Common myeloid progenitor, CD34-positive (primary cell): ENCODE measurements around the gene LIME1.
A peak's percentile ranks its signal among the peaks of the same experiment; 100 is the strongest.

Experiments
- CTCF ChIA-PET: fragments of 350-600 bp; sonication (Branson Sonifier 250); formaldehyde crosslinking; loops from one replicate; lab custom pipeline; 2021; ENCODE audit warnings: antibody characterized with exemption; lab: Charles Lee
- POLR2A ChIA-PET: fragments of 350-600 bp; sonication (Branson Sonifier 250); formaldehyde crosslinking; loops from one replicate; lab custom pipeline; 2021; ENCODE audit warnings: antibody characterized with exemption; lab: Charles Lee
- DNase-seq, 3 donors: peaks; one replicate each; pipeline versions ENCODE4 v3.0.0 to v3.0.0-alpha.2; 2013
- H3K27ac ChIP-seq, 2 experiments: 1 replicate in 1 of 2; 2 replicates in 1 of 2; pipeline ENCODE4 v1.7.0; 2013; ENCODE audit warnings: inconsistent platforms in 2 of 2, low read length in 2 of 2, mild to moderate bottlenecking in 2 of 2, low read depth in 1 of 2, moderate library complexity in 1 of 2; ENCODE audit not compliant: severe bottlenecking in 2 of 2, insufficient read depth in 1 of 2, poor library complexity in 1 of 2
- H3K27me3 ChIP-seq, 5 experiments: replicated peaks in 2 of 5; 1 replicate in 3 of 5; 2 replicates in 2 of 5; pipeline versions ENCODE4 v1.6.1 to v1.7.0; 2013; ENCODE audit warnings: low read length in 4 of 5, mild to moderate bottlenecking in 2 of 5, moderate library complexity in 2 of 5, inconsistent platforms in 1 of 5; ENCODE audit not compliant: insufficient read depth in 5 of 5, control insufficient read depth in 4 of 5
- H3K36me3 ChIP-seq, 4 experiments: 1 replicate in 2 of 4; 2 replicates in 2 of 4; pipeline versions ENCODE4 v1.6.1 to v1.7.0; 2013; ENCODE audit warnings: low read length in 3 of 4, control low read depth in 1 of 4, mild to moderate bottlenecking in 1 of 4; ENCODE audit not compliant: control insufficient read depth in 4 of 4, insufficient read depth in 4 of 4
- H3K4me1 ChIP-seq, 4 experiments: 1 replicate in 3 of 4; 2 replicates in 1 of 4; pipeline versions ENCODE4 v1.6.1 to v1.7.1; 2013; ENCODE audit warnings: low read length in 3 of 4, mild to moderate bottlenecking in 3 of 4, control low read depth in 1 of 4, inconsistent platforms in 1 of 4, moderate library complexity in 1 of 4; ENCODE audit not compliant: control insufficient read depth in 4 of 4, insufficient read depth in 4 of 4; ENCODE audit errors: control extremely low read depth in 1 of 4
- H3K4me3 ChIP-seq, 7 experiments: 1 replicate in 4 of 7; 2 replicates in 3 of 7; pipeline versions ENCODE4 v1.5.1 to v1.7.0; 2013; ENCODE audit warnings: mild to moderate bottlenecking in 7 of 7, low read length in 6 of 7, moderate library complexity in 6 of 7, inconsistent platforms in 2 of 7, low read depth in 2 of 7, control low read depth in 1 of 7; ENCODE audit not compliant: insufficient read depth in 4 of 7, control insufficient read depth in 1 of 7; ENCODE audit errors: extremely low read depth in 1 of 7
- H3K9me3 ChIP-seq, 5 experiments: 1 replicate in 4 of 5; 2 replicates in 1 of 5; pipeline versions ENCODE4 v1.6.1 to v1.7.1; 2013; ENCODE audit warnings: low read length in 4 of 5, mild to moderate bottlenecking in 2 of 5, inconsistent platforms in 1 of 5, low read depth in 1 of 5, moderate library complexity in 1 of 5; ENCODE audit not compliant: control insufficient read depth in 4 of 5, insufficient read depth in 2 of 5; ENCODE audit errors: control extremely low read depth in 1 of 5
- WGBS: methylation state at CpG from one replicate; pipeline ENCODE4 v1.1.5; 2013; ENCODE audit not compliant: insufficient coverage; 5-methylcytosine and 5-hydroxymethylcytosine counted together

Gene LIME1

DNA sequence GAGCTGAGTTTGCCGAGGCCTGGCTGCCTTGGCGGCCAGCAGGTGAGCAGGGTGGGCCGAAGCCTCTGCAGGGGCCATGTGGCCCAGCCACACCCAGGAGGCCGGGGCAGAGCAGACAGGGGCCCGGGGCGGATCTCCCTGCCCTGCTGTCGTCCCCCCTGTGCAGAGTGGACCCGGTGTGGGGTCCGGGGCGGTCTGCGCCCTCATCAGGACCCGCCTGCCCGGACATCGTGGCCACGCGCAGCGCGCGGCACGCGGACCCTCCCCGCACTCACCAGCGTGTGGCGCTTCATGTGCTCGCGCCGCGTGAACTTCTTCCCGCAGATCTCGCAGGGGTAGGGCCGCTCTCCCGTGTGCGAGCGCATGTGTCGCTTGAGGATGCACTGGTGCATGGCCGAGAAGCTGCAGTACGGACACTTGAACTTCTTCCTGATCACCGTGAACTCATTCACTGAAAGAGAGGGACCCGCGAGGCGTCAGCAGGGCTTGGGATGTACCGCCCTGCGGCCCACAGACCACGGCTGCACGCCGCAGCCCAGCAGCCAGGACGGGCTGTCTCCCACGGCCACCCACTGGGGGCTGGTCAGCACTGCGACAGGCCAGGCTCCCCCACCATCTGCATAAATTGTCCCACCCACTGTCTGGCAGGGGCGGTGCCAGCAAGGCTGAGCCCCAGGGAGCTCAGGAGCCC, 16.1 kb downstream of the LIME1 start:
- Histone ChIP-seq H3K4me3 (no peak overlapping the region), H3K4me1 (peaks cover 0 to 12% (median 5%) of the 10 kb centered on the region in 4 experiments), H3K27ac (no peak overlapping the region), H3K27me3 (no peaks in the 10 kb centered on the region), H3K36me3 (peaks cover 0 to 3% (median 1%) of the 10 kb centered on the region in 4 experiments), H3K9me3 (no peaks in the 10 kb centered on the region)
- no peak for DNase-seq
- POLR2A ChIA-PET = no interaction called here
- CTCF ChIA-PET = no interaction called here
- 96% methylated on average over 44 of the region's 50 CpGs for WGBS

DNA sequence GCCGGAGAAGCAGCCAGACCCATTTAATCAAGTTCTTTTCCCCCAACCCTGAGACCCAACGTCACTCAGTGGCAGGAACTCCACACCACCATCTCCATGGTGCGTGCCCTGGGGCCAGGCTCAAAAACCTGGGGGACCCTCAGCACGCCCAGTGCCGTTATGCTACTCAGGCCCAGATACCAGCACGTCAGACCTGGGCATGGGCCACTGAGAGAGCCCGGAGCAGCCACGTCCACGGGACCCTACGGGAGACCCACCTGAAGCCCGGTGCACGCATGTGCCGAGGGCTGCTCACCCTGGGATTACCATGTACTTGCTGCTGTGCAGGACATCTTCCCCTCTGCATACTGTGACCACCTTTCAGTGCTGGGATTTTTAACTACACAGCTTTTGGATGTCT, 16.9 kb downstream of the LIME1 start:
- H3K4me1 ChIP-seq = peaks cover 0 to 12% (median 5%) of the 10 kb centered on the region in 4 experiments
- no peaks in the 10 kb centered on the region for H3K27me3 ChIP-seq
- DNase-seq = no peak
- WGBS = 94% methylated on average over 12 of the region's 13 CpGs
- no peak overlapping the region for H3K4me3 ChIP-seq
- no peak overlapping the region for H3K27ac ChIP-seq
- CTCF ChIA-PET = no interaction called here
- POLR2A ChIA-PET = no interaction called here
- H3K9me3 ChIP-seq = no peaks in the 10 kb centered on the region
- H3K36me3 ChIP-seq = peaks cover 0 to 3% (median 0%) of the 10 kb centered on the region in 4 experiments

DNA sequence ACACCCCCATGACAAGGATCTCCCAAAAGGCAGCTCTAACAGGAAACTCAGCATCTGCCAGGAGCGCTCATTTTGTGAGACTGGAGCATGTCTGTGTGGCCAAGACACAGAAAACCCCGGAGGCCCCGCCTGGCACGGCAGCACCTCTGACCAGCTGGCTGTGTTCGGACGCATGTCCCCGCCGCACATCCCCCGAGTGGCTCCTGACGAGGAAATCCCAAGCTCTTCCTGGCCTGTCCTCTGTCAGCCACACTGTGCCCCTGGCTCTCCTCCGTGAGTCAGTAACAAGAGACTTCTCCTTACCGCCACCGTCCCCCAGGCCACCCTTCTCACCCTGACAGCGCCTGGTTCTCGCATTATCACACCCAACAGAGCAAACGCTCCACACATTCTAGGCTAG, 17.5 kb downstream of the LIME1 start:
- DNase-seq = no peak
- POLR2A ChIA-PET = no interaction called here
- CTCF ChIA-PET = no interaction called here
- peaks cover 0 to 3% (median 0%) of the 10 kb centered on the region in 4 experiments for H3K36me3 ChIP-seq
- H3K4me3 ChIP-seq = no peak overlapping the region
- no peaks in the 10 kb centered on the region for H3K9me3 ChIP-seq
- no peaks in the 10 kb centered on the region for H3K27me3 ChIP-seq
- no peak overlapping the region for H3K27ac ChIP-seq
- peaks cover 0 to 12% (median 5%) of the 10 kb centered on the region in 4 experiments for H3K4me1 ChIP-seq
- 94% methylated on average over 11 of the region's 16 CpGs for WGBS

DNA sequence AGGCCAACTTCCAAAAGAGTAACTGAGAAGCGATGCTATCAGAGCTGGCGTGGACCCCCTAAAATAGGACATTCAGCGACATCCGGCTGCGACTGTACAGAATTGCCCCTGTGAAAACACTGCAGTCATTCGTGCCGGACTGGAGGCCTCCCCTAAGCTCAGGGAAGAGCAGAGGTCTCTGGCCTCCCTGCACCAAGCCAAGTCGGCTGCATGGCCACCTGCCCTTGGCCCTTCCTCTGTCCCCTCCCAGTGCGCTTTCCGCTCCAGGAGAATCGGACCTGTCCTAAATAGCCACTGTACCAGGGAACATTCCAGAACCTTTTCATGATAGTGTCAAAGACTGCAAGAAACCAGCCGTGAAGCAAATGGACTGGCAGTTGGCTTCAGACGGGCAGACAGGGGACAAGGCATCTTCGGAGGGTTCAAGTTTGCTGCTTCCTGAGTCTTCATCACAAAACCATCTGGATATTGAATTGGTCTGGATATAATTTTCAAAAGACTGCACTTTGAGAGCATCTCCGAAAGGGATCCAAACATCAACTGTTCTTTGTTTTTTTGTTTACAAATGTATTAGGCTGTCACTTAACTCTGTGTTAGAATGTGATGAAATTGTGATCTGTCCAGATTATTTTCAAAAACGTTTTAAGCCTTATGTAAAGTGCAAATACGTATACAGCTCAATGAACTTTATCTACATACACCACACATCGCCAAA, 19.6 kb downstream of the LIME1 start:
- Histone ChIP-seq H3K4me1 (peaks cover 0 to 8% (median 3%) of the 10 kb centered on the region in 4 experiments), H3K4me3 (no peak overlapping the region), H3K9me3 (no peaks in the 10 kb centered on the region), H3K27ac (no peak overlapping the region), H3K36me3 (no peaks in the 10 kb centered on the region), H3K27me3 (no peaks in the 10 kb centered on the region)
- POLR2A ChIA-PET = no interaction called here
- CTCF ChIA-PET = interaction anchor here (0.7 kb wide), 1 partner anchor 14 kb away, joined by 3 read pairs; no protein-coding TSS in a partner anchor
- no peak for DNase-seq
- WGBS = 93% methylated on average over 15 of the region's 18 CpGs

DNA sequence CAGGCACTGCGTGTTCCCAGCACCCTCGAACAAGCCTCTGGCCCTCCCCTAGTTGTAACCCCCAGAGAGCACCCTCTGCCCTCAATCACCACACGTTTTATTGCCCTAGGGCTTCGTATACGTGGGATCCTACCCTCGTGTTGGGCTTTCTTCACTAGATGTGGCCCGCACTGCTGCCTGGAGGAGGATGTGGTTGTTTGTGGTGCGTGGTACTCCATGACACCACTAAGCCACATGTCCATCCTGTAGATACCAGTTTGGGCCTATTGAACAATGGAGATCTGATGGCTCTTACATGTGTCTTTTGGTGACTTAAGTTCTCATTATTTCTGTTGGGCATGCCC, 20.2 kb downstream of the LIME1 start:
- Histone ChIP-seq H3K4me3 (no peak overlapping the region), H3K4me1 (peaks cover 0 to 5% (median 0%) of the 10 kb centered on the region in 4 experiments), H3K36me3 (no peaks in the 10 kb centered on the region), H3K27ac (no peak overlapping the region), H3K9me3 (no peaks in the 10 kb centered on the region), H3K27me3 (no peaks in the 10 kb centered on the region)
- DNase-seq = peak in 2 of 3 donors; percentile 43 to 52
- ChIA-PET POLR2A (no interaction called here), CTCF (no interaction called here)
- 95% methylated on average over 2 of the region's 8 CpGs for WGBS

DNA sequence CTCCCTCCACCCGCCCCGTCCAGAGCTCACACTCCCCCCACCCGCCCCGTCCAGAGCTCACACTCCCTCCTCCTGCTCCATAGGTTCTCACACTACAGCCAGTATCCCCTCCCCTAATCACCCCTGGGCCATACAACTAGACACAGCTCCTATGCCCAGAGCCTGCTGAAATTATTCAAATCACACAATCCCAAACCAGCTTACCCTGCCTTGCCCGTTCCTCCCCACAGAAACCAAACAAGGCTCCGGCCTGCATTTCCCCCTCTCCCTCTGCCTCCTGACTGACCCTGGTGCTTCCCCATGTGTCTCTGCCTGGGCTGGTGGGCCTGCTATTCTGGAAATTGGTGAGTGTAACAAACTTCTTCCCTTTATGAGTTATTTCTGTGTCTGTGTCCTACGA, 21.7 kb downstream of the LIME1 start:
- no peak for DNase-seq
- Histone ChIP-seq H3K27me3 (no peaks in the 10 kb centered on the region), H3K4me1 (peaks cover 0 to 5% (median 0%) of the 10 kb centered on the region in 4 experiments), H3K9me3 (no peaks in the 10 kb centered on the region), H3K36me3 (peaks cover 0 to under 1% (median 0%) of the 10 kb centered on the region in 4 experiments), H3K4me3 (no peak overlapping the region), H3K27ac (no peak overlapping the region)
- CTCF ChIA-PET = interaction anchor here (0.8 to 1.2 kb wide), 2 partner anchors 18 to 19 kb away, joined by 3 read pairs; no protein-coding TSS in a partner anchor
- 92% methylated on average over 6 of the region's 7 CpGs for WGBS
- POLR2A ChIA-PET = no interaction called here

DNA sequence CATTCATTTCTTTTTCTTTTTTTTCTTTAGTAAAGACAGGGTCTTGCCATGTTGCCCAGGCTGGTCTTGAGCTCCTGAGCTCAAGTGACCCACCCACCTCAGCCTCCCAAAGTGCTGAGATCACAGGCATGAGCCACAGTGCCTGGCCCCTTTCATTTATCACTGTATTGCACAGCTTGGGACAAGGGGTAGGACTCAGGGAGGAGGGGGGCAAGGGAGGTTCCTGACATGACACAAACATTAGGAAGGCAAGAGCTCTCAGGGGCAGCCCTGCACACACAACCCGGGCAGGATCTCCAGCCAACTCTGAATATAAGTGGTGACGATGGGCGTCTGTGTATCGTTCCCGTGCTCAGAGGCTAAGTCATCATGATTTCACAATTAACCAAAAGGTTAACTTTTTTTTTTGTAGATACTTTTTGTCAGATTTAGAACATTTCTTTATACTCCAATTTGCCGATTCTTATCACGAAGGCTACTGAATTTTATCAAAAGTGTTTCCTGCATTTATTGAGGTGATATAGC, 23.0 kb downstream of the LIME1 start:
- Histone ChIP-seq H3K36me3 (peaks cover 0 to 4% (median 0%) of the 10 kb centered on the region in 4 experiments), H3K4me3 (no peak overlapping the region), H3K27ac (no peak overlapping the region), H3K27me3 (no peaks in the 10 kb centered on the region), H3K9me3 (no peaks in the 10 kb centered on the region), H3K4me1 (peaks cover 0 to 5% (median 0%) of the 10 kb centered on the region in 4 experiments)
- CTCF ChIA-PET = interaction anchor here (2.0 kb wide), 1 partner anchor 9 kb away, joined by 6 read pairs; no protein-coding TSS in a partner anchor
- no peak for DNase-seq
- WGBS = no CpG with 5 or more reads among the region's 7 CpGs
- POLR2A ChIA-PET = no interaction called here
